ENCODE measurements around the gene KCNC3. TPM values are rescaled to one million over a fixed set of nuclear protein-coding genes. Genes with fewer than 3 reads are reported as not detected.
A peak's percentile ranks its signal among the peaks of the same experiment; 100 is the strongest.

Gene KCNC3
- total RNA-seq, 5 donors from 2014 or later (not counting 1 experiment from before 2014, with no cell fraction given), result 0.75 to 4.3 (median 1.5) TPM

DNA sequence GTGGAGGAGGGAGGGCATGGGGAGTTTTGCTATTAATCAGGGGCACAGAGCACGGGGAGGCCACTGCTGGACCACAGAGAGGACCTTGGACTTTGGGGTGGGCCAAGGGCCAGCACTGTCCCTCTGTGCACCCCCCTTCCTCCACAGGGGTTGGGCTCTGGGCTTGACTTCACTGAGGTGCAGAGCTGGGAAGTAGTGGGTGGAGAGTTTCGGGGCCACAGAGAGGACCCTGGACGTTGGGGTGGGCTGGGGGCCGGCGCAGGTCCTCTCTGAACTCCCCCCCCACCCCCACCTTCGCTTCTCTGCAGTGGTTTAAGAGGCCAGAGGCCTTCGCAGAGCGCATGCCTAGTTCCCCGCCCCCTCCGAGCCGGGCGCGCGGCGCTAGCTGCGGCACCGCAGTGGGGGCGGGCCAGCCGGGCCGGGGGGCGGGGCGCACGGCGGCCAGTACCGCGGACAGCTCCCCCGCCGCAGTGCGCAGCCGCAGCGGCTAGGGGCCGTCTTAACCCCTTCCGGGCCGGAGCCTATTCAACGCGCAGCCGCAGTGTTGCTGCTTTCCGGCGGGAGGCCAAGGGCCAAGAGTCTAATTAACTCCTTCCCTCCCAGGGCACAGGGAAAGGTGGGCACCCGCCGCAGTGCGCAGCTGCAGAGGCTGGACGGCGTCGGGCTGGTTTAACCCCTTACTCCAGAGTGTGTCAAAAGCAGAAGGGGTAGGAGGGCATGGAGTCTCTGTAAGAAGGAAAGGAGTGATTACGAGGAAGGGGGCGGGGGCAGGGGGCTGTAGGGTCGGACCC is 3.7 kb downstream of the KCNC3 start:
- H3K9me3 Mint-ChIP-seq, result peaks cover 3 to 10% (median 5%) of the 10 kb centered on the region in 3 donors
- no peak overlapping the region for H3K27ac Mint-ChIP-seq
- peaks cover 29 to 48% of the 10 kb centered on the region in 2 donors for H3K27me3 Mint-ChIP-seq
- H3K4me1 Mint-ChIP-seq, result peaks cover 30 to 43% (median 31%) of the 10 kb centered on the region in 3 donors
- Histone ChIP-seq H3K36me3 (ENCODE audit: control insufficient read depth in 2 of 2, extremely low read depth in 1 of 2, insufficient read depth in 1 of 2, low read length in 1 of 2) (no peaks in the 10 kb centered on the region), H3K27me3 (replicated peaks in 1 of 2; ENCODE audit: control insufficient read depth in 2 of 2, extremely low read depth in 1 of 2, insufficient read depth in 2 of 2, low read length in 1 of 2) (peaks cover 8 to 72% of the 10 kb centered on the region in 2 experiments), H3K27ac (ENCODE audit: low read length) (no peak overlapping the region), H3K9me3 (no peaks in the 10 kb centered on the region), H3K4me1 (ENCODE audit: control insufficient read depth in 1 of 2, extremely low read depth in 1 of 2, insufficient read depth in 2 of 2, low read length in 2 of 2) (peaks cover 0 to 47% of the 10 kb centered on the region in 2 experiments), H3K4me3 (ENCODE audit: control insufficient read depth in 1 of 2, extremely low read depth in 1 of 2, low read length in 1 of 2) (no peak overlapping the region)
- POLR2A ChIA-PET, result interaction anchor here in 1 of 2 donors (0.7 kb wide), 1 partner anchor 147 kb away, joined by 5 read pairs; no protein-coding TSS in a partner anchor
- CTCF ChIA-PET, result no interaction called here
- under 1% methylated on average over 22 of the region's 48 CpGs for WGBS (ENCODE audit: insufficient coverage)
- peaks cover 4% of the 10 kb centered on the region for H3K36me3 Mint-ChIP-seq
- DNase-seq (peak; percentile 30 to 84 (median 58)), ATAC-seq (replicated peaks in 1 of 4) (peak; percentile 15 to 47 (median 27))
- peak overlapping the region in 1 of 3 donors; percentile 33 for H3K4me3 Mint-ChIP-seq

DNA sequence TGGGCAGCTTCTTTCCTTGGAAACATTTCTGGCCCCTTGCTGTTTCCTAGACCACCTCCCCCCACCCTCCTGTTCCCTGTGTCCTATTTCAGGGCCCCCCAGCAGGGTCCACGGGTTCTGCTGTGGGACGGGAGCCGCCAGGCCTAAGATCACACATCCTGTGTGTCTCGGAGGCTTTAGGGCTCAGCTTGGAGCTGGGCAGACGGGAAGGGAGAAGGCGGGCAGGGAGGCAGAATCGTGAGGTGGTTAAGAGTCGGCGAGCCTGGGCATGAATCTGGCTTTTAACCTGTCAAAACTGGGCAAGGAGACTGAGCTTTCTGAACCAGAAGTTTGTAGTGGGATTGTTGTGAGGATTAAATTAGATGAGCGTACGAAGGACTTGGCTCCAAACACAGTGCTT is 4.8 kb downstream of the KCNC3 start:
- DNase-seq, result no peak
- no peak for ATAC-seq (replicated peaks in 1 of 4)
- H3K27me3 Mint-ChIP-seq, result peaks cover 24 to 42% of the 10 kb centered on the region in 2 donors
- Histone ChIP-seq H3K9me3 (no peaks in the 10 kb centered on the region), H3K27me3 (replicated peaks in 1 of 2; ENCODE audit: control insufficient read depth in 2 of 2, extremely low read depth in 1 of 2, insufficient read depth in 2 of 2, low read length in 1 of 2) (peaks cover 8 to 69% of the 10 kb centered on the region in 2 experiments), H3K4me1 (ENCODE audit: control insufficient read depth in 1 of 2, extremely low read depth in 1 of 2, insufficient read depth in 2 of 2, low read length in 2 of 2) (peaks cover 0 to 35% of the 10 kb centered on the region in 2 experiments), H3K36me3 (ENCODE audit: control insufficient read depth in 2 of 2, extremely low read depth in 1 of 2, insufficient read depth in 1 of 2, low read length in 1 of 2) (no peaks in the 10 kb centered on the region), H3K4me3 (ENCODE audit: control insufficient read depth in 1 of 2, extremely low read depth in 1 of 2, low read length in 1 of 2) (no peak overlapping the region), H3K27ac (ENCODE audit: low read length) (no peak overlapping the region)
- H3K4me1 Mint-ChIP-seq, result peaks cover 18 to 31% (median 21%) of the 10 kb centered on the region in 3 donors
- H3K4me3 Mint-ChIP-seq, result peak overlapping the region in 1 of 3 donors; percentile 2
- 87% methylated on average over 10 of the region's 11 CpGs for WGBS (ENCODE audit: insufficient coverage)
- peak overlapping the region in 1 of 2 donors; percentile 34 for H3K27ac Mint-ChIP-seq
- no peaks in the 10 kb centered on the region for H3K36me3 Mint-ChIP-seq
- ChIA-PET CTCF (no interaction called here), POLR2A (no interaction called here)
- peaks cover 0 to under 1% (median 0%) of the 10 kb centered on the region in 3 donors for H3K9me3 Mint-ChIP-seq

GRCh38 chr19:50323782-50324133 is 5.4 kb downstream of the KCNC3 start:
- H3K36me3 ChIP-seq (ENCODE audit: control insufficient read depth in 2 of 2, extremely low read depth in 1 of 2, insufficient read depth in 1 of 2, low read length in 1 of 2), result no peaks in the 10 kb centered on the region
- Mint-ChIP-seq H3K36me3 (no peaks in the 10 kb centered on the region), H3K9me3 (no peaks in the 10 kb centered on the region), H3K27me3 (peaks cover 25 to 41% of the 10 kb centered on the region in 2 donors), H3K27ac (no peak overlapping the region), H3K4me1 (peaks cover 16 to 28% (median 18%) of the 10 kb centered on the region in 3 donors), H3K4me3 (no peak overlapping the region)
- peaks cover 8 to 69% of the 10 kb centered on the region in 2 experiments for H3K27me3 ChIP-seq (replicated peaks in 1 of 2; ENCODE audit: control insufficient read depth in 2 of 2, extremely low read depth in 1 of 2, insufficient read depth in 2 of 2, low read length in 1 of 2)
- no peaks in the 10 kb centered on the region for H3K9me3 ChIP-seq
- WGBS (ENCODE audit: insufficient coverage), result 94% methylated on average over 6 of the region's 12 CpGs
- H3K4me3 ChIP-seq (ENCODE audit: control insufficient read depth in 1 of 2, extremely low read depth in 1 of 2, low read length in 1 of 2), result no peak overlapping the region
- ATAC-seq (replicated peaks in 1 of 4) (no peak), DNase-seq (no peak)
- H3K4me1 ChIP-seq (ENCODE audit: control insufficient read depth in 1 of 2, extremely low read depth in 1 of 2, insufficient read depth in 2 of 2, low read length in 2 of 2), result peaks cover 0 to 32% of the 10 kb centered on the region in 2 experiments
- no peak overlapping the region for H3K27ac ChIP-seq (ENCODE audit: low read length)
- ChIA-PET POLR2A (no interaction called here), CTCF (no interaction called here)

GRCh38 chr19:50322931-50323781 is 6.0 kb downstream of the KCNC3 start:
- Mint-ChIP-seq H3K27ac (no peak overlapping the region), H3K36me3 (no peaks in the 10 kb centered on the region), H3K9me3 (no peaks in the 10 kb centered on the region), H3K4me1 (peaks cover 16 to 28% (median 18%) of the 10 kb centered on the region in 3 donors), H3K4me3 (no peak overlapping the region), H3K27me3 (peaks cover 26 to 41% of the 10 kb centered on the region in 2 donors)
- no peak overlapping the region for H3K27ac ChIP-seq (ENCODE audit: low read length)
- H3K36me3 ChIP-seq (ENCODE audit: control insufficient read depth in 2 of 2, extremely low read depth in 1 of 2, insufficient read depth in 1 of 2, low read length in 1 of 2), result no peaks in the 10 kb centered on the region
- no peak overlapping the region for H3K4me3 ChIP-seq (ENCODE audit: control insufficient read depth in 1 of 2, extremely low read depth in 1 of 2, low read length in 1 of 2)
- POLR2A ChIA-PET, result no interaction called here
- peaks cover 8 to 66% of the 10 kb centered on the region in 2 experiments for H3K27me3 ChIP-seq (replicated peaks in 1 of 2; ENCODE audit: control insufficient read depth in 2 of 2, extremely low read depth in 1 of 2, insufficient read depth in 2 of 2, low read length in 1 of 2)
- ATAC-seq (replicated peaks in 1 of 4) (no peak), DNase-seq (no peak)
- H3K4me1 ChIP-seq (ENCODE audit: control insufficient read depth in 1 of 2, extremely low read depth in 1 of 2, insufficient read depth in 2 of 2, low read length in 2 of 2), result peaks cover 0 to 29% of the 10 kb centered on the region in 2 experiments
- CTCF ChIA-PET, result no interaction called here
- no peaks in the 10 kb centered on the region for H3K9me3 ChIP-seq
- 94% methylated on average over 40 of the region's 55 CpGs for WGBS (ENCODE audit: insufficient coverage)

GRCh38 chr19:50322234-50322633 is 6.9 kb downstream of the KCNC3 start:
- H3K4me3 ChIP-seq (ENCODE audit: control insufficient read depth in 1 of 2, extremely low read depth in 1 of 2, low read length in 1 of 2), result no peak overlapping the region
- ATAC-seq (replicated peaks in 1 of 4) (no peak), DNase-seq (no peak)
- H3K36me3 ChIP-seq (ENCODE audit: control insufficient read depth in 2 of 2, extremely low read depth in 1 of 2, insufficient read depth in 1 of 2, low read length in 1 of 2), result no peaks in the 10 kb centered on the region
- H3K27me3 Mint-ChIP-seq, result peaks cover 28 to 43% of the 10 kb centered on the region in 2 donors
- peaks cover 9 to 21% (median 12%) of the 10 kb centered on the region in 3 donors for H3K4me1 Mint-ChIP-seq
- H3K4me1 ChIP-seq (ENCODE audit: control insufficient read depth in 1 of 2, extremely low read depth in 1 of 2, insufficient read depth in 2 of 2, low read length in 2 of 2), result peaks cover 0 to 22% of the 10 kb centered on the region in 2 experiments
- no peaks in the 10 kb centered on the region for H3K9me3 Mint-ChIP-seq
- no peak overlapping the region for H3K27ac ChIP-seq (ENCODE audit: low read length)
- no peaks in the 10 kb centered on the region for H3K36me3 Mint-ChIP-seq
- ChIA-PET POLR2A (no interaction called here), CTCF (no interaction called here)
- H3K27ac Mint-ChIP-seq, result no peak overlapping the region
- no peaks in the 10 kb centered on the region for H3K9me3 ChIP-seq
- 87% methylated on average over 12 of the region's 12 CpGs for WGBS (ENCODE audit: insufficient coverage)
- no peak overlapping the region for H3K4me3 Mint-ChIP-seq
- peaks cover 3 to 67% of the 10 kb centered on the region in 2 experiments for H3K27me3 ChIP-seq (replicated peaks in 1 of 2; ENCODE audit: control insufficient read depth in 2 of 2, extremely low read depth in 1 of 2, insufficient read depth in 2 of 2, low read length in 1 of 2)

GRCh38 chr19:50321831-50322230 is 7.3 kb downstream of the KCNC3 start:
- ATAC-seq (replicated peaks in 1 of 4), result no peak
- WGBS (ENCODE audit: insufficient coverage), result 87% methylated on average over 2 of the region's 4 CpGs
- Mint-ChIP-seq H3K27ac (no peak overlapping the region), H3K4me1 (peaks cover 5 to 17% (median 8%) of the 10 kb centered on the region in 3 donors), H3K27me3 (peaks cover 23 to 39% of the 10 kb centered on the region in 2 donors), H3K9me3 (no peaks in the 10 kb centered on the region), H3K4me3 (no peak overlapping the region), H3K36me3 (no peaks in the 10 kb centered on the region)
- DNase-seq, result no peak
- H3K27ac ChIP-seq (ENCODE audit: low read length), result no peak overlapping the region
- H3K27me3 ChIP-seq (replicated peaks in 1 of 2; ENCODE audit: control insufficient read depth in 2 of 2, extremely low read depth in 1 of 2, insufficient read depth in 2 of 2, low read length in 1 of 2), result peaks cover 2 to 67% of the 10 kb centered on the region in 2 experiments
- ChIA-PET POLR2A (no interaction called here), CTCF (no interaction called here)
- H3K4me3 ChIP-seq (ENCODE audit: control insufficient read depth in 1 of 2, extremely low read depth in 1 of 2, low read length in 1 of 2), result no peak overlapping the region
- peaks cover 0 to 18% of the 10 kb centered on the region in 2 experiments for H3K4me1 ChIP-seq (ENCODE audit: control insufficient read depth in 1 of 2, extremely low read depth in 1 of 2, insufficient read depth in 2 of 2, low read length in 2 of 2)
- H3K9me3 ChIP-seq, result no peaks in the 10 kb centered on the region
- H3K36me3 ChIP-seq (ENCODE audit: control insufficient read depth in 2 of 2, extremely low read depth in 1 of 2, insufficient read depth in 1 of 2, low read length in 1 of 2), result no peaks in the 10 kb centered on the region

All from T-cell (primary cell).